Measurements from ENCODE around the gene TEX2. TPM values are rescaled to one million over a fixed set of nuclear protein-coding genes. Genes with fewer than 3 reads are reported as not detected.

TEX2 gene
- total and polyA plus RNA-seq, 2 of the 13 experiments (the other 11 are each of a cell fraction or from before 2014, with no cell fraction given) = 21.4 to 37.7 TPM

DNA sequence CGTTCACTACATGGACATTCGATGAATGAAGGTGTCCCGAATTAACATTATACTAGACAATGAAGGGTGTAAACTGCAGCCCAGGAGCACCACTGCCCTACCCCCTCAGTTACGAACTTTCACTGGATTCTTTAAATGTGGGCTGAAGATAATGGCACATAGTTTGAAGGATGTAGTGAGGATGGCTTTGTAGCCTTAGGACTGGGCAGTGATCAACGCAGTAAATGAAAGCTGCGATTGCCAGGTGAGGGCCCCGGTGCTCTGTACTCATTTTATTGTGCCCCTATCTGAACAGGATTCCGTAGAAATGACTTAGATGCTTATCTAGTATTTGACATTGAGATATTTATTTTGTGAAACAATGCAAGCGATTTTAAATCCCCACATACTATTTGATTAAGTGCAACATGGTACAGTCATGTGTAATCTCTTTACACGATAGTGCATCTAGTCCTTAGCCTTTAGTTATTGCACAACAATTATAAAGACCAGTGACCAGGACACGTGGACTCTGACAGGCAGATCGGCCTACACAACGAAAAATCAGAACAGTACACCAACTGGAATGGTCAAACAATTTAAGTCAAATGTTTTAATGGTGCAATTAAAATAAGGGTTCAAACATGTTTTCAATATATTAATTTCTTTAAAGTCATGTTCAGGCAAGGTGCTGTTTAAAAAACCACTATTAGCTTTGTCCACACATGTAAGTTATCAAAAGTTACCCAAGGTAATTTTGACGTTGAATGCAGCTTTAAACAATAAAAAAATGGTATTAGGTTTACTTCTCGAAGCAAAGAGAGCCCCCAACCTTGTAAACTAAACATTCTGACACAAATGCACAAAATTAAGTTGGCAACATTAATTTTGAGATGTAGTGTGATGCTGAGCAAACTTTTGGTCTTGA is 115.7 kb downstream of the TEX2 start (continued):
- TF ChIP-seq, protein P1, sequence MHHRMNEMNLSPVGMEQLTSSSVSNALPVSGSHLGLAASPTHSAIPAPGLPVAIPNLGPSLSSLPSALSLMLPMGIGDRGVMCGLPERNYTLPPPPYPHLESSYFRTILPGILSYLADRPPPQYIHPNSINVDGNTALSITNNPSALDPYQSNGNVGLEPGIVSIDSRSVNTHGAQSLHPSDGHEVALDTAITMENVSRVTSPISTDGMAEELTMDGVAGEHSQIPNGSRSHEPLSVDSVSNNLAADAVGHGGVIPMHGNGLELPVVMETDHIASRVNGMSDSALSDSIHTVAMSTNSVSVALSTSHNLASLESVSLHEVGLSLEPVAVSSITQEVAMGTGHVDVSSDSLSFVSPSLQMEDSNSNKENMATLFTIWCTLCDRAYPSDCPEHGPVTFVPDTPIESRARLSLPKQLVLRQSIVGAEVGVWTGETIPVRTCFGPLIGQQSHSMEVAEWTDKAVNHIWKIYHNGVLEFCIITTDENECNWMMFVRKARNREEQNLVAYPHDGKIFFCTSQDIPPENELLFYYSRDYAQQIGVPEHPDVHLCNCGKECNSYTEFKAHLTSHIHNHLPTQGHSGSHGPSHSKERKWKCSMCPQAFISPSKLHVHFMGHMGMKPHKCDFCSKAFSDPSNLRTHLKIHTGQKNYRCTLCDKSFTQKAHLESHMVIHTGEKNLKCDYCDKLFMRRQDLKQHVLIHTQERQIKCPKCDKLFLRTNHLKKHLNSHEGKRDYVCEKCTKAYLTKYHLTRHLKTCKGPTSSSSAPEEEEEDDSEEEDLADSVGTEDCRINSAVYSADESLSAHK (CRISPR knock-in tag; IDR thresholded peaks at IDR 0.05; ENCODE audit: borderline replicate concordance) = no peak
- TF ChIP-seq ZNF672 (CRISPR knock-in tag; IDR thresholded peaks at IDR 0.05) (no peak), SOX13 (IDR thresholded peaks at IDR 0.05) (peak; percentile 56; the same call in 1 of the 2 replicates), SOX13 (CRISPR knock-in tag; conservative IDR thresholded peaks at IDR 0.05 in 1 of 2, IDR thresholded peaks at IDR 0.05 in 1 of 2) (peak; percentile 60 to 91; a peak in 2 of 4 replicates), SNRNP70 (IDR thresholded peaks at IDR 0.05; ENCODE audit: low read depth, low read length) (peak; percentile 55; the same call in 1 of the 2 replicates), ZNF101 (CRISPR knock-in tag; IDR thresholded peaks at IDR 0.05; ENCODE audit: borderline replicate concordance, low read depth) (no peak), PHF5A (CRISPR knock-in tag; IDR thresholded peaks at IDR 0.05; ENCODE audit: low read depth, unreplicated experiment) (no peak), ZNF709 (CRISPR knock-in tag; IDR thresholded peaks at IDR 0.05) (no peak), ZNF556 (CRISPR knock-in tag; IDR thresholded peaks at IDR 0.05; ENCODE audit: borderline replicate concordance) (no peak), ZNF777 (CRISPR knock-in tag; IDR thresholded peaks at IDR 0.05) (no peak; the same call in 1 of the 2 replicates), NONO (IDR thresholded peaks at IDR 0.05) (no peak), NONO (CRISPR knock-in tag; conservative IDR thresholded peaks at IDR 0.05) (peak; percentile 51), MIER2 (CRISPR knock-in tag; IDR thresholded peaks at IDR 0.05) (0 out of 2 replicates have a peak, but pooled peaks have one; percentile 9), AHR (CRISPR knock-in tag; IDR thresholded peaks at IDR 0.05) (no peak; the same call in 1 of the 2 replicates), ZNF138 (CRISPR knock-in tag; IDR thresholded peaks at IDR 0.05; ENCODE audit: low read depth) (no peak), ZNF7 (CRISPR knock-in tag; IDR thresholded peaks at IDR 0.05) (0 out of 2 replicates have a peak, but pooled peaks have one; percentile 29), HMG20B (CRISPR knock-in tag; conservative IDR thresholded peaks at IDR 0.05) (no peak; the same call in 1 of the 2 replicates), NFIC (IDR thresholded peaks at IDR 0.05; ENCODE audit: low read length) (peak; percentile 88)
- TF ChIP-seq, protein P2, sequence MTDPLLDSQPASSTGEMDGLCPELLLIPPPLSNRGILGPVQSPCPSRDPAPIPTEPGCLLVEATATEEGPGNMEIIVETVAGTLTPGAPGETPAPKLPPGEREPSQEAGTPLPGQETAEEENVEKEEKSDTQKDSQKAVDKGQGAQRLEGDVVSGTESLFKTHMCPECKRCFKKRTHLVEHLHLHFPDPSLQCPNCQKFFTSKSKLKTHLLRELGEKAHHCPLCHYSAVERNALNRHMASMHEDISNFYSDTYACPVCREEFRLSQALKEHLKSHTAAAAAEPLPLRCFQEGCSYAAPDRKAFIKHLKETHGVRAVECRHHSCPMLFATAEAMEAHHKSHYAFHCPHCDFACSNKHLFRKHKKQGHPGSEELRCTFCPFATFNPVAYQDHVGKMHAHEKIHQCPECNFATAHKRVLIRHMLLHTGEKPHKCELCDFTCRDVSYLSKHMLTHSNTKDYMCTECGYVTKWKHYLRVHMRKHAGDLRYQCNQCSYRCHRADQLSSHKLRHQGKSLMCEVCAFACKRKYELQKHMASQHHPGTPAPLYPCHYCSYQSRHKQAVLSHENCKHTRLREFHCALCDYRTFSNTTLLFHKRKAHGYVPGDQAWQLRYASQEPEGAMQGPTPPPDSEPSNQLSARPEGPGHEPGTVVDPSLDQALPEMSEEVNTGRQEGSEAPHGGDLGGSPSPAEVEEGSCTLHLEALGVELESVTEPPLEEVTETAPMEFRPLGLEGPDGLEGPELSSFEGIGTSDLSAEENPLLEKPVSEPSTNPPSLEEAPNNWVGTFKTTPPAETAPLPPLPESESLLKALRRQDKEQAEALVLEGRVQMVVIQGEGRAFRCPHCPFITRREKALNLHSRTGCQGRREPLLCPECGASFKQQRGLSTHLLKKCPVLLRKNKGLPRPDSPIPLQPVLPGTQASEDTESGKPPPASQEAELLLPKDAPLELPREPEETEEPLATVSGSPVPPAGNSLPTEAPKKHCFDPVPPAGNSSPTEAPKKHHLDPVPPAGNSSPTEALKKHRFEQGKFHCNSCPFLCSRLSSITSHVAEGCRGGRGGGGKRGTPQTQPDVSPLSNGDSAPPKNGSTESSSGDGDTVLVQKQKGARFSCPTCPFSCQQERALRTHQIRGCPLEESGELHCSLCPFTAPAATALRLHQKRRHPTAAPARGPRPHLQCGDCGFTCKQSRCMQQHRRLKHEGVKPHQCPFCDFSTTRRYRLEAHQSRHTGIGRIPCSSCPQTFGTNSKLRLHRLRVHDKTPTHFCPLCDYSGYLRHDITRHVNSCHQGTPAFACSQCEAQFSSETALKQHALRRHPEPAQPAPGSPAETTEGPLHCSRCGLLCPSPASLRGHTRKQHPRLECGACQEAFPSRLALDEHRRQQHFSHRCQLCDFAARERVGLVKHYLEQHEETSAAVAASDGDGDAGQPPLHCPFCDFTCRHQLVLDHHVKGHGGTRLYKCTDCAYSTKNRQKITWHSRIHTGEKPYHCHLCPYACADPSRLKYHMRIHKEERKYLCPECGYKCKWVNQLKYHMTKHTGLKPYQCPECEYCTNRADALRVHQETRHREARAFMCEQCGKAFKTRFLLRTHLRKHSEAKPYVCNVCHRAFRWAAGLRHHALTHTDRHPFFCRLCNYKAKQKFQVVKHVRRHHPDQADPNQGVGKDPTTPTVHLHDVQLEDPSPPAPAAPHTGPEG (CRISPR knock-in tag; IDR thresholded peaks at IDR 0.05) = peak; percentile 72; the same call in 1 of the 2 replicates
- TF ChIP-seq, protein P3, sequence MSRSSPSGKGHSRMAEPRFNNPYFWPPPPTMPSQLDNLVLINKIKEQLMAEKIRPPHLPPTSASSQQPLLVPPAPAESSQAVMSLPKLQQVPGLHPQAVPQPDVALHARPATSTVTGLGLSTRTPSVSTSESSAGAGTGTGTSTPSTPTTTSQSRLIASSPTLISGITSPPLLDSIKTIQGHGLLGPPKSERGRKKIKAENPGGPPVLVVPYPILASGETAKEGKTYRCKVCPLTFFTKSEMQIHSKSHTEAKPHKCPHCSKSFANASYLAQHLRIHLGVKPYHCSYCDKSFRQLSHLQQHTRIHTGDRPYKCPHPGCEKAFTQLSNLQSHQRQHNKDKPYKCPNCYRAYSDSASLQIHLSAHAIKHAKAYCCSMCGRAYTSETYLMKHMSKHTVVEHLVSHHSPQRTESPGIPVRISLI (CRISPR knock-in tag; IDR thresholded peaks at IDR 0.05; ENCODE audit: borderline replicate concordance) = no peak

All from HepG2 (cell line).